ENCODE data around the gene POU3F3.

Gene POU3F3

GRCh38 chr2:104878863-104879512 lies 25.1 kb downstream of the POU3F3 start:
- no peak for DNase-seq

- DNase-seq = no peak
These were observed 26.2 kb downstream of the POU3F3 start for GRCh38 chr2:104880076-104880475.

GRCh38 chr2:104883357-104883756 lies 29.4 kb downstream of the POU3F3 start:
- no peak for DNase-seq

GRCh38 chr2:104885119-104885782 lies 31.3 kb downstream of the POU3F3 start:
- DNase-seq = no peak

- DNase-seq = no peak
These were observed 33.8 kb downstream of the POU3F3 start for GRCh38 chr2:104887676-104888075.

GRCh38 chr2:104888489-104889258 lies 34.8 kb downstream of the POU3F3 start:
- DNase-seq = no peak

GRCh38 chr2:104889291-104889959 lies 35.5 kb downstream of the POU3F3 start:
- no peak for DNase-seq

- DNase-seq = no peak
These were observed 36.2 kb downstream of the POU3F3 start for GRCh38 chr2:104889960-104890684.

- DNase-seq = no peak
These were observed 36.8 kb downstream of the POU3F3 start for GRCh38 chr2:104890685-104891069.

- no peak for DNase-seq
These were observed 37.2 kb downstream of the POU3F3 start for GRCh38 chr2:104891145-104891544.

GRCh38 chr2:104896446-104896845 lies 42.5 kb downstream of the POU3F3 start:
- DNase-seq = no peak

- no peak for DNase-seq
These were observed 43.7 kb downstream of the POU3F3 start for GRCh38 chr2:104897515-104898184.

GRCh38 chr2:104900608-104901007 lies 46.7 kb downstream of the POU3F3 start:
- no peak for DNase-seq

GRCh38 chr2:104901037-104901881 lies 47.3 kb downstream of the POU3F3 start:
- DNase-seq = peak; percentile 2

- DNase-seq = no peak
These were observed 48.4 kb downstream of the POU3F3 start for GRCh38 chr2:104902317-104902716.

Measured in NCI-H146 (cell line).